Measurements from ENCODE around the gene PLCB4.

DNA sequence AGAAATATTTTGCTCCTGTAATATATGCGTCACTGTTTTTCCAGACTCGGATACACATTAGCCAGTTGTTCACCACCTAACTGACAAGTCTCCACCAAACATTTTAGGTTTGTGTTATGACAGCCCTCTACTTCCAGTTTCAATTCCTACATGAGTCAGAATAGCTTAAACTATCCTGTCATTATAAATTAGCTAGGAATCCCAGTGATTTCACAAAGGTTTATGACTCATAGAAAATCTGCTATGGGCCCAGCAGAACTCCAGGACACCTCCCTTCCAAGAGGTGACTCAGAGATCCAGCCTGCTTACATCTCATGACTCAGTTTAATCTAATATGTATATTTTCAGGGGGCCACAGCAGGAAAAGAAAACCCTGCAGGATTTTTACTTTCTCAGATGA, 17.4 kb upstream of the PLCB4 start:
- TF ChIP-seq, protein P1, sequence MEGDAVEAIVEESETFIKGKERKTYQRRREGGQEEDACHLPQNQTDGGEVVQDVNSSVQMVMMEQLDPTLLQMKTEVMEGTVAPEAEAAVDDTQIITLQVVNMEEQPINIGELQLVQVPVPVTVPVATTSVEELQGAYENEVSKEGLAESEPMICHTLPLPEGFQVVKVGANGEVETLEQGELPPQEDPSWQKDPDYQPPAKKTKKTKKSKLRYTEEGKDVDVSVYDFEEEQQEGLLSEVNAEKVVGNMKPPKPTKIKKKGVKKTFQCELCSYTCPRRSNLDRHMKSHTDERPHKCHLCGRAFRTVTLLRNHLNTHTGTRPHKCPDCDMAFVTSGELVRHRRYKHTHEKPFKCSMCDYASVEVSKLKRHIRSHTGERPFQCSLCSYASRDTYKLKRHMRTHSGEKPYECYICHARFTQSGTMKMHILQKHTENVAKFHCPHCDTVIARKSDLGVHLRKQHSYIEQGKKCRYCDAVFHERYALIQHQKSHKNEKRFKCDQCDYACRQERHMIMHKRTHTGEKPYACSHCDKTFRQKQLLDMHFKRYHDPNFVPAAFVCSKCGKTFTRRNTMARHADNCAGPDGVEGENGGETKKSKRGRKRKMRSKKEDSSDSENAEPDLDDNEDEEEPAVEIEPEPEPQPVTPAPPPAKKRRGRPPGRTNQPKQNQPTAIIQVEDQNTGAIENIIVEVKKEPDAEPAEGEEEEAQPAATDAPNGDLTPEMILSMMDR (conservative IDR thresholded peaks at IDR 0.05; ENCODE audit: low read depth in 2 of 2), result no peak
- TF ChIP-seq EZH2 (IDR thresholded peaks at IDR 0.05; ENCODE audit: low read depth, unreplicated experiment) (no peak), EZH2phosphoT487 (IDR thresholded peaks at IDR 0.05; ENCODE audit: unreplicated experiment) (no peak), CREB1 (CRISPR knock-in tag; IDR thresholded peaks at IDR 0.05; ENCODE audit: low read depth) (no peak), JUNB (IDR thresholded peaks at IDR 0.05; ENCODE audit: unreplicated experiment) (no peak), POLR2AphosphoS5 (IDR thresholded peaks at IDR 0.05; ENCODE audit: low read depth) (no peak), ZNF331 (CRISPR knock-in tag; IDR thresholded peaks at IDR 0.05; ENCODE audit: low read depth) (no peak), STAT1 (IDR thresholded peaks at IDR 0.05; ENCODE audit: unreplicated experiment) (no peak), NANOG (IDR thresholded peaks at IDR 0.05; ENCODE audit: borderline replicate concordance) (no peak), ZNF114 (CRISPR knock-in tag; IDR thresholded peaks at IDR 0.05) (no peak)
- TF ChIP-seq, protein P2, sequence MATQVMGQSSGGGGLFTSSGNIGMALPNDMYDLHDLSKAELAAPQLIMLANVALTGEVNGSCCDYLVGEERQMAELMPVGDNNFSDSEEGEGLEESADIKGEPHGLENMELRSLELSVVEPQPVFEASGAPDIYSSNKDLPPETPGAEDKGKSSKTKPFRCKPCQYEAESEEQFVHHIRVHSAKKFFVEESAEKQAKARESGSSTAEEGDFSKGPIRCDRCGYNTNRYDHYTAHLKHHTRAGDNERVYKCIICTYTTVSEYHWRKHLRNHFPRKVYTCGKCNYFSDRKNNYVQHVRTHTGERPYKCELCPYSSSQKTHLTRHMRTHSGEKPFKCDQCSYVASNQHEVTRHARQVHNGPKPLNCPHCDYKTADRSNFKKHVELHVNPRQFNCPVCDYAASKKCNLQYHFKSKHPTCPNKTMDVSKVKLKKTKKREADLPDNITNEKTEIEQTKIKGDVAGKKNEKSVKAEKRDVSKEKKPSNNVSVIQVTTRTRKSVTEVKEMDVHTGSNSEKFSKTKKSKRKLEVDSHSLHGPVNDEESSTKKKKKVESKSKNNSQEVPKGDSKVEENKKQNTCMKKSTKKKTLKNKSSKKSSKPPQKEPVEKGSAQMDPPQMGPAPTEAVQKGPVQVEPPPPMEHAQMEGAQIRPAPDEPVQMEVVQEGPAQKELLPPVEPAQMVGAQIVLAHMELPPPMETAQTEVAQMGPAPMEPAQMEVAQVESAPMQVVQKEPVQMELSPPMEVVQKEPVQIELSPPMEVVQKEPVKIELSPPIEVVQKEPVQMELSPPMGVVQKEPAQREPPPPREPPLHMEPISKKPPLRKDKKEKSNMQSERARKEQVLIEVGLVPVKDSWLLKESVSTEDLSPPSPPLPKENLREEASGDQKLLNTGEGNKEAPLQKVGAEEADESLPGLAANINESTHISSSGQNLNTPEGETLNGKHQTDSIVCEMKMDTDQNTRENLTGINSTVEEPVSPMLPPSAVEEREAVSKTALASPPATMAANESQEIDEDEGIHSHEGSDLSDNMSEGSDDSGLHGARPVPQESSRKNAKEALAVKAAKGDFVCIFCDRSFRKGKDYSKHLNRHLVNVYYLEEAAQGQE (IDR thresholded peaks at IDR 0.05; ENCODE audit: unreplicated experiment), result no peak
- TF ChIP-seq, protein P3, sequence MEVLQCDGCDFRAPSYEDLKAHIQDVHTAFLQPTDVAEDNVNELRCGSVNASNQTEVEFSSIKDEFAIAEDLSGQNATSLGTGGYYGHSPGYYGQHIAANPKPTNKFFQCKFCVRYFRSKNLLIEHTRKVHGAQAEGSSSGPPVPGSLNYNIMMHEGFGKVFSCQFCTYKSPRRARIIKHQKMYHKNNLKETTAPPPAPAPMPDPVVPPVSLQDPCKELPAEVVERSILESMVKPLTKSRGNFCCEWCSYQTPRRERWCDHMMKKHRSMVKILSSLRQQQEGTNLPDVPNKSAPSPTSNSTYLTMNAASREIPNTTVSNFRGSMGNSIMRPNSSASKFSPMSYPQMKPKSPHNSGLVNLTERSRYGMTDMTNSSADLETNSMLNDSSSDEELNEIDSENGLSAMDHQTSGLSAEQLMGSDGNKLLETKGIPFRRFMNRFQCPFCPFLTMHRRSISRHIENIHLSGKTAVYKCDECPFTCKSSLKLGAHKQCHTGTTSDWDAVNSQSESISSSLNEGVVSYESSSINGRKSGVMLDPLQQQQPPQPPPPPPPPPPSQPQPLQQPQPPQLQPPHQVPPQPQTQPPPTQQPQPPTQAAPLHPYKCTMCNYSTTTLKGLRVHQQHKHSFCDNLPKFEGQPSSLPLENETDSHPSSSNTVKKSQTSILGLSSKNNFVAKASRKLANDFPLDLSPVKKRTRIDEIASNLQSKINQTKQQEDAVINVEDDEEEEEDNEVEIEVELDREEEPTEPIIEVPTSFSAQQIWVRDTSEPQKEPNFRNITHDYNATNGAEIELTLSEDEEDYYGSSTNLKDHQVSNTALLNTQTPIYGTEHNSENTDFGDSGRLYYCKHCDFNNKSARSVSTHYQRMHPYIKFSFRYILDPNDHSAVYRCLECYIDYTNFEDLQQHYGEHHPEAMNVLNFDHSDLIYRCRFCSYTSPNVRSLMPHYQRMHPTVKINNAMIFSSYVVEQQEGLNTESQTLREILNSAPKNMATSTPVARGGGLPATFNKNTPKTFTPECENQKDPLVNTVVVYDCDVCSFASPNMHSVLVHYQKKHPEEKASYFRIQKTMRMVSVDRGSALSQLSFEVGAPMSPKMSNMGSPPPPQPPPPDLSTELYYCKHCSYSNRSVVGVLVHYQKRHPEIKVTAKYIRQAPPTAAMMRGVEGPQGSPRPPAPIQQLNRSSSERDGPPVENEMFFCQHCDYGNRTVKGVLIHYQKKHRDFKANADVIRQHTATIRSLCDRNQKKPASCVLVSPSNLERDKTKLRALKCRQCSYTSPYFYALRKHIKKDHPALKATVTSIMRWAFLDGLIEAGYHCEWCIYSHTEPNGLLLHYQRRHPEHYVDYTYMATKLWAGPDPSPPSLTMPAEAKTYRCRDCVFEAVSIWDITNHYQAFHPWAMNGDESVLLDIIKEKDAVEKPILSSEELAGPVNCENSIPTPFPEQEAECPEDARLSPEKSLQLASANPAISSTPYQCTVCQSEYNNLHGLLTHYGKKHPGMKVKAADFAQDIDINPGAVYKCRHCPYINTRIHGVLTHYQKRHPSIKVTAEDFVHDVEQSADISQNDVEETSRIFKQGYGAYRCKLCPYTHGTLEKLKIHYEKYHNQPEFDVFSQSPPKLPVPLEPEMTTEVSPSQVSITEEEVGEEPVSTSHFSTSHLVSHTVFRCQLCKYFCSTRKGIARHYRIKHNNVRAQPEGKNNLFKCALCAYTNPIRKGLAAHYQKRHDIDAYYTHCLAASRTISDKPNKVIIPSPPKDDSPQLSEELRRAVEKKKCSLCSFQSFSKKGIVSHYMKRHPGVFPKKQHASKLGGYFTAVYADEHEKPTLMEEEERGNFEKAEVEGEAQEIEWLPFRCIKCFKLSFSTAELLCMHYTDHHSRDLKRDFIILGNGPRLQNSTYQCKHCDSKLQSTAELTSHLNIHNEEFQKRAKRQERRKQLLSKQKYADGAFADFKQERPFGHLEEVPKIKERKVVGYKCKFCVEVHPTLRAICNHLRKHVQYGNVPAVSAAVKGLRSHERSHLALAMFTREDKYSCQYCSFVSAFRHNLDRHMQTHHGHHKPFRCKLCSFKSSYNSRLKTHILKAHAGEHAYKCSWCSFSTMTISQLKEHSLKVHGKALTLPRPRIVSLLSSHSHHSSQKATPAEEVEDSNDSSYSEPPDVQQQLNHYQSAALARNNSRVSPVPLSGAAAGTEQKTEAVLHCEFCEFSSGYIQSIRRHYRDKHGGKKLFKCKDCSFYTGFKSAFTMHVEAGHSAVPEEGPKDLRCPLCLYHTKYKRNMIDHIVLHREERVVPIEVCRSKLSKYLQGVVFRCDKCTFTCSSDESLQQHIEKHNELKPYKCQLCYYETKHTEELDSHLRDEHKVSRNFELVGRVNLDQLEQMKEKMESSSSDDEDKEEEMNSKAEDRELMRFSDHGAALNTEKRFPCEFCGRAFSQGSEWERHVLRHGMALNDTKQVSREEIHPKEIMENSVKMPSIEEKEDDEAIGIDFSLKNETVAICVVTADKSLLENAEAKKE (CRISPR knock-in tag; IDR thresholded peaks at IDR 0.05), result no peak
- TF ChIP-seq, protein P4, sequence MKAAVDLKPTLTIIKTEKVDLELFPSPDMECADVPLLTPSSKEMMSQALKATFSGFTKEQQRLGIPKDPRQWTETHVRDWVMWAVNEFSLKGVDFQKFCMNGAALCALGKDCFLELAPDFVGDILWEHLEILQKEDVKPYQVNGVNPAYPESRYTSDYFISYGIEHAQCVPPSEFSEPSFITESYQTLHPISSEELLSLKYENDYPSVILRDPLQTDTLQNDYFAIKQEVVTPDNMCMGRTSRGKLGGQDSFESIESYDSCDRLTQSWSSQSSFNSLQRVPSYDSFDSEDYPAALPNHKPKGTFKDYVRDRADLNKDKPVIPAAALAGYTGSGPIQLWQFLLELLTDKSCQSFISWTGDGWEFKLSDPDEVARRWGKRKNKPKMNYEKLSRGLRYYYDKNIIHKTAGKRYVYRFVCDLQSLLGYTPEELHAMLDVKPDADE (IDR thresholded peaks at IDR 0.05), result no peak

All from GM23338 (cell line).